ENCODE results near the gene ADCK2.
"Not testable (repeated sequence)": the region's sequence is repeated elsewhere in the genome, so short reads cannot be mapped to it uniquely, and the experiment has no call there.

GRCh38 chr7:140676956-140677355 lies 4.2 kb downstream of the ADCK2 start:
- TF ChIP-seq CTCF, EZH2, EZH2phosphoT487 (IDR thresholded peaks at IDR 0.05): not testable (repeated sequence)

Data from neural progenitor cell (in vitro differentiated cells).